ENCODE results near the gene ANKRD28. TPM values are rescaled to one million over a fixed set of nuclear protein-coding genes. Genes with fewer than 3 reads are reported as not detected.
A peak's percentile ranks its signal among the peaks of the same experiment; 100 is the strongest.
"Not testable (repeated sequence)": the region's sequence is repeated elsewhere in the genome, so short reads cannot be mapped to it uniquely, and the experiment has no call there.

ANKRD28 gene
- total RNA-seq, 1 donor from 2014 or later: 88.0 TPM

GRCh38 chr3:15771444-15771843, 26.3 kb downstream of the ANKRD28 start:
- no peak for DNase-seq (ENCODE audit: low read depth)

DNA sequence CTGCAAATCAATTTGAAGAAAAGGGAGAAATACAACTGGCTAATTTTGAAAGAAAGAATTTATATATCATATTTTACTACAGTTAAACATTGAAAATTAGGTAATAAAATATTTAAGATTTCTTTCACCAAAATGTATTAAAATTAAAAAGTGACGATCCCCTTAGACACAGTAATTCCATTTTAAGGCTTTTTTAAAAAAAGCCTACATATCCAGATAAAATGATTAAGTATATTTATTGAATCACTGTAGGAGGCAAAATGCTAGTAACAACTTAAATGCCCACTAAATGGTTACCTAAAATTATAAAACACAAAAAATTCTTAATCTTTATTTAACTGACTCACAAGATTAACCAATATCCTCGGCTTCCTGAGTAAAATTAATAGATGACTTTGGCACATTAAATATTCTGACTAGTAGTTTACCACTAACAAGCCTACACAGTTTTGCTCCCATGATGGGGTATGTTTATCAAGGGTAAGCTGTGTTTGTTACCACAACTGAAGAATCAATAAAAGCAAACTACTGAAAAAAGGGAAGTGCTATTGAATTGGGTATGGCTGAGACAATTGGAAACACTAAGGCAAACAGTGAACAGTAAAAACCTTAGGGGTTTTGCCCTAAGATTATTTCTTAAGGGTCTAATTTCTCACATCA, 28.4 kb downstream of the ANKRD28 start:
- peak; percentile 58 for DNase-seq (ENCODE audit: low read depth)

DNA sequence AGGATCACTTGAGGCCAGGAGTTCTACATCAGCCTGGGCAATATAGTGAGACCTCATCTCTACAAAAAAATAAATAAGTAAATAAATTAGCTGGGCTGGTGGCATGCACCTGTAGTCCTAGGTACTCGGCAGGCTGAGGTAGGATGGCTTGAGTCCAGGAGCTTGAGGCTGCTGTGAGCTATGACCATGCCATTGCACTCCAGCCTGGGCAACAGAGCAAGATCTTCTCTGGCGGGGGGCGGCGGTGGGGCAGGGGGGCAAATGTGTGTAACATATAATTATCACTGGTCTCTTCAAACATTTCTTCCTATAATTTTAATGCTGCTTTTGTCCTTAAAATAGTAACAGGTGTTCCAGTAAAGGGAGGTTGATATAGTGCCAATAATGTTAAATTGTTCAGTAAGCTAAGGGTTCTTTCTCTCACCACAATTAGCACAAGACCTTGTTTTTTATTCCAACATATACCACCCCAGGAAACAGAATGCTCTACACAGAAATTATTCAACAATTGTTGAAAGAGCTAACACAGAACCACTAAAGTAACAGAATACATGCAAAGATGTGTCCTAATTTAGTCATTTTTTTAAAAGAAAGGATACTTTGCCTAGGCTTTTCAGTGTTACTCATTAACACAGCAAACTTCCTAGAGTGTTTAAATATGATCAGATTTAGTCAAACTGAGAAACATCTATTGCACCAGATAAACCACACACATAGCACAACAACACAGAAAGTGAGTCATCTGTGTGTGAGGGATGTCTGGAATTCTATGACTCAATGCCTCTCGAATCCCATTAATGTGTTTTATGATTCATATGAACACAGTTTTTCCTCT, 29.1 kb downstream of the ANKRD28 start:
- peak; percentile 100 for DNase-seq (ENCODE audit: low read depth)

DNA sequence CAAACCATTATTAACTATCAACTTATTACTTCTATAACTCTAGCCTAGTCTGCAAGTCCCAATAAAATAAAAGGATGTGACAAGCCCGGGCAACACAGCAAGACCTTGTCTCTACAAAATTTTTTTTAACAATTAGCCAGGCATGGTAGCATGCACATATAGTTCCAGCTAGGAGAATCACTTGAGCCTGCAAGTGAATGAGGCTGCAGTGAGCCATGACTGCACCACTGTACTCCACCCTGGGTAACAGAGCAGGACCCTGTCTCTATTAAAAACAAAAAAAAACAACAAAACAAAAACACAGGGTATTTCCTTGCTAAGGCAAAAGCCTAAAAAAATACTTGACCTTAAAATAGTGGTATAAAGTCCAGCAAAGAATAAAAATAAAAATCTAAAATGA, 31.4 kb downstream of the ANKRD28 start:
- DNase-seq (ENCODE audit: low read depth): peak; percentile 42

- DNase-seq (ENCODE audit: low read depth): no peak
Observed at GRCh38 chr3:15758295-15758694, 39.5 kb downstream of the ANKRD28 start.

DNA sequence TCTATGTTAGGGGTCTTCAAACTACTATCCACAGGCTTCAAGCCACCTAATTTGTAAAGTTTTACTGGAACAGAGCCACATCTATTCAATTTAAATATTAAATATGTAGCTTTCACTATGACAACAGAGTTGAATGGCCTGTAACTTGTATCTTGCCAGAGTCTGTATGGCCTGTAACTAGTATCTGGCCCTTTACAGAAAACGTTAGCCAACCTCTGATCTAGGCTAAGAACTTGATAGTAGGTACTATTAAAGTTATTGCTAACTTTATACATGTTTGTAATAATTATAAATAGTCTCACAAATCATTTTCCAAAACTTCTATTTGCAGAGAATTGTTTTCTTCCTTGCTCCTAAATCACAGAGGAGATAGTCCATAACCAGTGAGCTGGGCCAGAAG, 40.0 kb downstream of the ANKRD28 start:
- DNase-seq (ENCODE audit: low read depth): no peak

DNA sequence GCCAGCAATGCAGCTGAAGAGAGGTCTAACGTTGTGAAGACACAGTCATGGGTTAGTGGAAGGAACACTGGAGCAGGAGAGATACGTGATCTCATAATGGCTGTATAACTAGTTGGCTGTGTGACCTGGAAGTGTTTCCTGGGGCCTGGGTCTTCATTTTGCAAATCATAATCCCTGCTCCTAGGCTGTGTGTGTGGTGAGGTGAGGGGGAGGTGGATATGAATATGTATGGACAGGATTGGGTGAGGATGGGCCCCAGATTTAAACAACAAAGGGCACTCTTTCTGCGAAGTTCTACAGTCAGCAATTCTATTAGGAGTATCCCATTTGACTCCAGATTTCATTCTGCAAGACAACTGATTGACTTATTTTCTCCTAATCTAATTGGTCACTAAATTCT, 41.3 kb downstream of the ANKRD28 start:
- no peak for DNase-seq (ENCODE audit: low read depth)

- no peak for DNase-seq (ENCODE audit: low read depth)
Observed at GRCh38 chr3:15755780-15756179, 42.0 kb downstream of the ANKRD28 start.

- DNase-seq (ENCODE audit: low read depth): no peak
Observed at GRCh38 chr3:15755181-15755580, 42.6 kb downstream of the ANKRD28 start.

GRCh38 chr3:15754047-15754446, 43.7 kb downstream of the ANKRD28 start:
- DNase-seq (ENCODE audit: low read depth): no peak

GRCh38 chr3:15753056-15753710, 44.6 kb downstream of the ANKRD28 start:
- DNase-seq (ENCODE audit: low read depth): peak; percentile 25

DNA sequence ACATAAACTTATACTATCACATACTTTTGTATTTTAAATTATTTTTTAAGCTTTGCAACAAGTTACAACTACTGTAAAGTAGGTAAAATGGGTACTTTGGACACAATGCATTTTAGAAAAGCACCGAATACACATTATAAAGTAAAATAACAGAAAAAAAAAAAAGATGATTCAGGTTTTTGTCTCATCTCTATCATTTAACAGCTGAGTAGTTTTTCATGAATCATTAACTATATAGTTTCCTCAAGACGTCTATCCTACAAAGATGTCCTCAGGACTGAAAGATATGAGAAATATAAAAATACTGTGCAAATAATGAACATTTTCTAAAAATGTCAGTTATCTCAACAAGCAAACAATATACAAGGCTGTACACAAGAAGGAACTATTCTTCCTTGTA, 46.9 kb downstream of the ANKRD28 start:
- DNase-seq (ENCODE audit: low read depth): peak; percentile 60

DNA sequence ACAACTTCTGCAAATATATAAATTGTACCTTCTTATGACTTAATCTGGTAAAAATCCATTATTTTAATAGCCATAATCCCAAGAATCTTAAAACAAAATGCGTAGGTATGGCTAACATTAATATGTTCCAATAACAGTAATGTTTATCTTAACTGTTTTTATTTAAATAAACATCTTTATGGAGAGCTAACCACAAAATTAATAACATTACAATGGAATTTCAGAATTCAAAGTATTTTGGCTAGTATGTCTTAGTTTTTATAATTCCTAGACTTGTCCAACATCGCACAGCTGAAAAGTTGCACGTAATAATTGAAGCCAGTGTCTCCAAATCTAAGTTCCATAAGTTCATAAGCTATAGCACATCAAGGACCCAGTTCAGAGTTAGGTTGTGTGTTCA, 47.6 kb downstream of the ANKRD28 start:
- DNase-seq (ENCODE audit: low read depth): no peak

DNA sequence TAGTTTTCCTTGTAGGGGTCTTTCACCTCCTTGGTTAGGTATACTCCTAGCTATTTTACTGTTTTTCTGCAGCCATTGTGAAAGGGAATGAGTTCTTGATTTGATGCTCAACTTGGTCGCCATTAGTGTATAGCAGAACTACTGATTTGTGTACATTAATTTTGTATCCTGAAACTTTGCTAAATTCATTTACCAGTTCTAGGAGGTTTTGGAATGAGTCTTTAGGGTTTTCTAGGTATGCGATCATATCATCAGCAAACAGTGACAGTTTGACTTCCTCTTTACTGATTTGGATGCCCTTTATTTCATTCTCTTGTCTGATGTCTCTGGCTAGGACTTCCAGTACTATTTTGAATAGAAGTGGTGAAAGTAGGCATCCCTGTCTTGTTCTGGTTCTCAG, 51.9 kb downstream of the ANKRD28 start:
- DNase-seq (ENCODE audit: low read depth): not testable (repeated sequence)

DNA sequence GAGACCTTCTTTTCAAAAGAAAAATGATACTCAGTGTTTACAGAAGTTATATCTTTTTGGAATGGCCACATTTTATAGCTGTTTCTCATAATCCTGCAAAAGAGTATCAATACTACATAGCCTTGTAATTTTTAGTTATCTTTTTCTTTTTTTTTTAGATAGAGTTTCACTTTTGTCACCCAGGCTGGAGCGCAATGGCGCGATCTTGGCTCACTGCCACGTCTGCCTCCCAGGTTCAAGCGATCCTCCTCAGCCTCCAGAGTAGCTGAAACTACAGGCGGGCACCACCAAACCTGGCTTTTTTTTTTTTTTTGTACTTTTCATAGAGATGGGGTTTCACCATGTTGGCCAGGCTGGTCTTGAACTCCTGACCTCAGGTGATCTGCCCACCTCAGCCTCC, 53.6 kb downstream of the ANKRD28 start:
- DNase-seq (ENCODE audit: low read depth): no peak

- DNase-seq (ENCODE audit: low read depth): no peak
Observed at GRCh38 chr3:15743587-15744009, 54.2 kb downstream of the ANKRD28 start.

DNA sequence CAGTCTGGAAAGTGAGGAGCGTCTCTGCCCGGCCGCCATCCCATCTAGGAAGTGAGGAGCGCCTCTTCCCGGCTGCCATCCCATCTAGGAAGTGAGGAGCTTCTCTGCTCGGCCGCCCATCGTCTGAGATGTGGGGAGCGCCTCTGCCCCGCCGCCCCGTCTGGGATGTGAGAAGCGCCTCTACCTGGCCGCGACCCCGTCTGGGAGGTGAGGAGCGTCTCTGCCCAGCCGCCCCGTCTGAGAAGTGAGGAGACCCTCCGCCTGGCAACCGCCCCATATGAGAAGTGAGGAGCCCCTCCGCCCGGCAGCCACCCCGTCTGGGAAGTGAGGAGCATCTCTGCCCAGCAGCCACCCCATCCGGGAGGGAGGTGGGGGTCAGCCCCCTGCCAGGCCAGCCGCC, 55.5 kb downstream of the ANKRD28 start:
- DNase-seq (ENCODE audit: low read depth): not testable (repeated sequence)

DNA sequence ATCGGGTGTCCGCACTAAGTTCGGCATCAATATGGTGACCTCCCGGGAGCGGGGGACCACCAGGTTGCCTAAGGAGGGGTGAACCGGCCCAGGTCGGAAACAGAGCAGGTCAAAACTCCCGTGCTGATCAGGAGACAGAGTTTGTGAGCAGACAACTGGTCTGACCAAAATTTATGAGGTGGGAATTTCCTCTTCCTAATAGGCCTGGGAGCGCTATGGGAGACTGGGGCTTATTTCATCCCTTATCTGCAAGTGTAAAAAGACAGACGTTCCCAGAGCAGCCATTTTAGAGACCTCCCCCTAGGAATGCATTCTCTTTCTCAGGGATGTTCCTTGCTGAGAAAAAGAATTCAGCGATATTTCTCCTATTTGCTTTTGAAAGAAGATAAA, 59.2 kb downstream of the ANKRD28 start:
- not testable (repeated sequence) for DNase-seq (ENCODE audit: low read depth)

- no peak for DNase-seq (ENCODE audit: low read depth)
Observed at GRCh38 chr3:15731024-15731423, 66.8 kb downstream of the ANKRD28 start.

DNA sequence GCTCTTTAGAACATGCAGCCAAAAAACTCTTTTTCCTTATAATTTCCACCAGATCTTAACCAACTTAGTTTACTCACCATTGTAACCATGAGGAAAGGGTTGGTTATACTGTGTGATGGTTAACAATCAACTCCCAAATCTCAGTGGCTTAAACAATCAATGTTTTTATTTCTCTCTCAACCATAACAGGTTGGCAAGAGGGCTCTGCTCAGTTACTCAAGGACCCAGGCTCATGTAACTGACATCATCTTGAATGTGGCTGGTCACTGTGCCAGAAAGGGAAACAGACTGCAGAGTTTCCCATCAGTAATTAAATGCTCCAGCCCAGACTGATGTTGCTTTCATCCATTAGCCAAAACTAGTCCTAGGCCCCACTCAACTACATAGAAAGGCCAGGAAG, 69.0 kb downstream of the ANKRD28 start:
- DNase-seq (ENCODE audit: low read depth): peak; percentile 91

GRCh38 chr3:15726881-15727280, 70.9 kb downstream of the ANKRD28 start:
- no peak for DNase-seq (ENCODE audit: low read depth)

- DNase-seq (ENCODE audit: low read depth): peak; percentile 25
Observed at GRCh38 chr3:15726043-15726442, 71.7 kb downstream of the ANKRD28 start.

- DNase-seq (ENCODE audit: low read depth): no peak
Observed at GRCh38 chr3:15724446-15724845, 73.3 kb downstream of the ANKRD28 start.
